A549 (cell line): Measurements from ENCODE around the gene COL4A5. TPM values are rescaled to one million over a fixed set of nuclear protein-coding genes. Genes with fewer than 3 reads are reported as not detected.

ENCODE experiments used
- ATAC-seq, 2 experiments: fragments of 200-7000 bp in 1 of 2; fragments of >200 bp in 1 of 2; cut with Nextera tagmentation in 1 of 2; cut with Tn5 transposase in 1 of 2; 3 replicates each; pipeline versions ENCODE4 v1.8.0 to v1.9.1; 2018 to 2020; ENCODE audit warnings: mild to moderate bottlenecking in 1 of 2, moderate library complexity in 1 of 2
- CTCF ChIA-PET: fragments of 300-600 bp; sonication (Branson Sonifier 250); formaldehyde crosslinking; extraction: SDS; loops from one replicate; lab custom pipeline; 2021; ENCODE audit warnings: antibody characterized with exemption, inconsistent platforms; lab: Yijun Ruan, JAX
- POLR2A ChIA-PET: fragments of 350-600 bp; formaldehyde crosslinking; extraction: SDS; loops from one replicate; lab custom pipeline; 2021; ENCODE audit warnings: antibody characterized with exemption, inconsistent platforms; lab: Yijun Ruan, JAX
- DNase-seq, 2 experiments: peaks; one replicate each; pipeline versions ENCODE4 v3.0.0 to v3.0.0-alpha.2; 2011 to 2016; ENCODE audit warnings: low read depth in 1 of 2, low spot score in 1 of 2
- FAIRE-seq: peaks from 2 replicates; lab custom pipeline; 2011; peaks lifted over from hg19 to GRCh38; lab: Jason Lieb, UNC
- H3K27ac ChIP-seq, 2 experiments: fragments of >200 bp; sonication (Bioruptor Twin); formaldehyde crosslinking; 3 replicates each; pipeline ENCODE4 v1.5.1; 2016 to 2017
- H3K4me1 ChIP-seq: fragments of >200 bp; sonication (Bioruptor Twin); formaldehyde crosslinking; 3 replicates; pipeline ENCODE4 v1.6.1; 2016
- H3K4me2 ChIP-seq: fragments of >200 bp; sonication (Bioruptor Twin); formaldehyde crosslinking; 3 replicates; pipeline ENCODE4 v1.6.1; 2016
- H3K4me3 ChIP-seq: fragments of >200 bp; sonication (Bioruptor Twin); formaldehyde crosslinking; 3 replicates; pipeline ENCODE4 v1.5.1; 2016
- H3K9me3 ChIP-seq: fragments of >200 bp; sonication (Bioruptor Twin); formaldehyde crosslinking; 3 replicates; pipeline ENCODE4 v1.6.1; 2016
- CHD4 ChIP-seq: fragments of 200-600 bp; sonication (generic); IDR thresholded peaks from 2 replicates; pipeline ENCODE4 v1.6.1; 2016; ENCODE audit warnings: antibody characterized with exemption, mild to moderate bottlenecking, borderline replicate concordance
- GATA3 ChIP-seq: IDR thresholded peaks from 2 replicates; pipeline ENCODE4 v1.6.1; 2012; ENCODE audit warnings: borderline replicate concordance
- HOXB13 ChIP-seq: fragments of 250-450 bp; sonication (Bioruptor Pico); IDR thresholded peaks from 2 replicates; pipeline ENCODE4 v1.5.0; 2020; ENCODE audit warnings: low read depth, mild to moderate bottlenecking, moderate library complexity
- NPAS2 ChIP-seq: fragments of 250-450 bp; sonication (Bioruptor Pico); IDR thresholded peaks from 2 replicates; pipeline ENCODE4 v1.8.0; 2022; ENCODE audit warnings: mild to moderate bottlenecking, moderate library complexity, borderline replicate concordance
- NR3C1 ChIP-seq: fragments of >200 bp; sonication (Bioruptor Twin); formaldehyde crosslinking; IDR thresholded peaks from 3 replicates; pipeline ENCODE4 v1.6.1; 2017
- POLR2A ChIP-seq: IDR thresholded peaks from 2 replicates; pipeline ENCODE4 v1.6.1; 2012; ENCODE audit warnings: mild to moderate bottlenecking, low read length
- RAD21 ChIP-seq, 2 experiments: fragments of >200 bp in 1 of 2; sonication (Bioruptor Twin) in 1 of 2; formaldehyde crosslinking in 1 of 2; IDR thresholded peaks in 1 of 2; conservative IDR thresholded peaks in 1 of 2; 2 replicates in 1 of 2; 3 replicates in 1 of 2; pipeline ENCODE4 v1.6.1; 2012 to 2018; ENCODE audit warnings: inconsistent platforms in 1 of 2
- RARB ChIP-seq: fragments of 250-450 bp; sonication (Bioruptor Pico); IDR thresholded peaks from 2 replicates; pipeline ENCODE4 v1.8.0; 2021; ENCODE audit warnings: mild to moderate bottlenecking, moderate library complexity
- RFX5 ChIP-seq: fragments of 450-650 bp; IDR thresholded peaks from 2 replicates; pipeline ENCODE4 v1.7.1; 2014; ENCODE audit warnings: antibody characterized with exemption, mild to moderate bottlenecking, moderate library complexity
- SMC3 ChIP-seq: fragments of >200 bp; sonication (Bioruptor Twin); formaldehyde crosslinking; IDR thresholded peaks from 3 replicates; pipeline ENCODE4 v1.6.1; 2018; ENCODE audit warnings: inconsistent platforms
- TFCP2L1 ChIP-seq: fragments of 250-450 bp; sonication (Bioruptor Pico); IDR thresholded peaks from 2 replicates; pipeline ENCODE4 v1.5.0; 2021; ENCODE audit warnings: mild to moderate bottlenecking
- WGBS: methylation state at CpG from one replicate; pipeline ENCODE4 v1.1.6; 2017; ENCODE audit errors: missing lambda C conversion rate; 5-methylcytosine and 5-hydroxymethylcytosine counted together
- polyA plus RNA-seq, 4 experiments: library from polyadenylated mRNA; depleted of rRNA in 3 of 4; stranded (reverse); fragments of >200 nt; fragmentation: RNase III in 1 of 4; extraction: RNeasy Plus Mini Kit Qiagen cat#74134 plus additional on column Dnase treatment in 1 of 4; gene quantifications; 2 replicates in 3 of 4; 3 replicates in 1 of 4; pipeline ENCODE4 v1.2.3, GENCODE V29; 2011 to 2017
- TF ChIP-seq, protein P1 (sequence below): fragments of 200-600 bp; sonication (generic); IDR thresholded peaks from 2 replicates; pipeline ENCODE4 v1.6.1; 2016; ENCODE audit warnings: antibody characterized with exemption, mild to moderate bottlenecking, moderate library complexity
- TF ChIP-seq, protein P2 (sequence below): fragments of >200 bp; sonication (Bioruptor Twin); formaldehyde crosslinking; IDR thresholded peaks from 3 replicates; pipeline ENCODE4 v1.5.1; 2016
- TF ChIP-seq, protein P3 (sequence below): IDR thresholded peaks from 2 replicates; pipeline ENCODE4 v1.6.1; 2012

The COL4A5 gene
- polyA plus RNA-seq, 2 of the 4 experiments (the other 2 are of a cell fraction), result 17.5 to 48.6 TPM

DNA sequence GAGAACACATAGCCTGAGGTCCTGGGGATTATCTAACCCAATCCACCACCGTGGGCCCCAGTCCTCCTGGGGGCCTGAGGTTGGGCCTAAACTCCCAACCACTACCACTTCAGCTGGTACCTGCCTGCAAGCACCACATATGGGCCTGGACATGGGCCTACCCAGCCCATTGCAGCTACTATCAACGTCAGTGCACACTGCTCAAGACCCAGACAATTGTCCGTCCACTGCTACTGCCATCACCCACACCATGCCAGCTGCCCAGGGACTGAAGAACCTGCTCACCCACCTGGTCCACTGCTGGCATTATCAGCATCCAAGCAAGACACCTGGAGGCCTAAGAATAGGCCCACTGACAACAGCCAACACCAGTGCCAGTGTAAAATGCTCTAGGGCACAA lies 88.1 kb downstream of the COL4A5 start:
- Histone ChIP-seq H3K4me1 (no peaks in the 10 kb centered on the region), H3K4me3 (no peak overlapping the region), H3K4me2 (no peak overlapping the region), H3K9me3 (peaks cover 10% of the 10 kb centered on the region; the same call in 2 of the 3 replicates), H3K27ac (no peak overlapping the region)
- no peak for TF ChIP-seq GATA3
- TF ChIP-seq, protein P1, sequence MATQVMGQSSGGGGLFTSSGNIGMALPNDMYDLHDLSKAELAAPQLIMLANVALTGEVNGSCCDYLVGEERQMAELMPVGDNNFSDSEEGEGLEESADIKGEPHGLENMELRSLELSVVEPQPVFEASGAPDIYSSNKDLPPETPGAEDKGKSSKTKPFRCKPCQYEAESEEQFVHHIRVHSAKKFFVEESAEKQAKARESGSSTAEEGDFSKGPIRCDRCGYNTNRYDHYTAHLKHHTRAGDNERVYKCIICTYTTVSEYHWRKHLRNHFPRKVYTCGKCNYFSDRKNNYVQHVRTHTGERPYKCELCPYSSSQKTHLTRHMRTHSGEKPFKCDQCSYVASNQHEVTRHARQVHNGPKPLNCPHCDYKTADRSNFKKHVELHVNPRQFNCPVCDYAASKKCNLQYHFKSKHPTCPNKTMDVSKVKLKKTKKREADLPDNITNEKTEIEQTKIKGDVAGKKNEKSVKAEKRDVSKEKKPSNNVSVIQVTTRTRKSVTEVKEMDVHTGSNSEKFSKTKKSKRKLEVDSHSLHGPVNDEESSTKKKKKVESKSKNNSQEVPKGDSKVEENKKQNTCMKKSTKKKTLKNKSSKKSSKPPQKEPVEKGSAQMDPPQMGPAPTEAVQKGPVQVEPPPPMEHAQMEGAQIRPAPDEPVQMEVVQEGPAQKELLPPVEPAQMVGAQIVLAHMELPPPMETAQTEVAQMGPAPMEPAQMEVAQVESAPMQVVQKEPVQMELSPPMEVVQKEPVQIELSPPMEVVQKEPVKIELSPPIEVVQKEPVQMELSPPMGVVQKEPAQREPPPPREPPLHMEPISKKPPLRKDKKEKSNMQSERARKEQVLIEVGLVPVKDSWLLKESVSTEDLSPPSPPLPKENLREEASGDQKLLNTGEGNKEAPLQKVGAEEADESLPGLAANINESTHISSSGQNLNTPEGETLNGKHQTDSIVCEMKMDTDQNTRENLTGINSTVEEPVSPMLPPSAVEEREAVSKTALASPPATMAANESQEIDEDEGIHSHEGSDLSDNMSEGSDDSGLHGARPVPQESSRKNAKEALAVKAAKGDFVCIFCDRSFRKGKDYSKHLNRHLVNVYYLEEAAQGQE, result no peak
- no peak for TF ChIP-seq NR3C1
- TF ChIP-seq RAD21 (conservative IDR thresholded peaks at IDR 0.05 in 1 of 2, IDR thresholded peaks at IDR 0.05 in 1 of 2), result no peak
- TF ChIP-seq CHD4, result no peak
- no peak for TF ChIP-seq RFX5
- TF ChIP-seq NPAS2 (CRISPR knock-in tag), result no peak
- no peak for TF ChIP-seq HOXB13
- ATAC-seq, result no peak
- POLR2A ChIA-PET, result no interaction called here
- no peak for FAIRE-seq
- CTCF ChIA-PET, result no interaction called here
- DNase-seq, result no peak
- 61% methylated on average over 2 of the region's 3 CpGs for WGBS

DNA sequence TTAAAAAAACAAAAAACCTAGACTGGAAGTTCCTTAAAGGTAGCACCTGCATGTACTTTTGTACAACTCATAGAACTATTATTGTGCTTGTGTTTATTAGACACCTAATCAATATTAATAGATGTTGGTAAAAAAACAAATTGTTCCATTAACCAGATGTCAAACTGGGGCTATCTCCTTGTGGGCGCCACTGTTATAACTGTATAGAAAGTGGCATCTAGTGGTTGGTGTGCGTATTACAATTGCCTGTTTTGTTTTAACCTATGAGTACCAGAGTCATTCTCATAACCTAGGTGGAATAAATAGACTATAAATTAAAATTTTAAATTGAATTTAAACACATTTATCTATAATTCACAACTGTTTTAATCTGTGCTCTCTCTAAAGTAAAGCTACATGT lies 97.4 kb downstream of the COL4A5 start:
- DNase-seq, result peak; percentile 9 to 47
- 7% methylated on average over 2 of the region's 2 CpGs for WGBS
- CTCF ChIA-PET, result interaction anchor here (0.6 to 5.0 kb wide), 10 partner anchors 68 to 372 kb away, joined by 3 to 41 read pairs (median 3); no protein-coding TSS in a partner anchor
- 0 out of 3 replicates have a peak, but pooled peaks cover under 1% of the 10 kb centered on the region for H3K9me3 ChIP-seq
- H3K4me3 ChIP-seq, result no peak overlapping the region
- TF ChIP-seq SMC3 (peak; percentile 74), POLR2A (no peak), RARB (CRISPR knock-in tag) (no peak), RAD21 (conservative IDR thresholded peaks at IDR 0.05 in 1 of 2, IDR thresholded peaks at IDR 0.05 in 1 of 2) (peak; percentile 77)
- TF ChIP-seq, protein P2, sequence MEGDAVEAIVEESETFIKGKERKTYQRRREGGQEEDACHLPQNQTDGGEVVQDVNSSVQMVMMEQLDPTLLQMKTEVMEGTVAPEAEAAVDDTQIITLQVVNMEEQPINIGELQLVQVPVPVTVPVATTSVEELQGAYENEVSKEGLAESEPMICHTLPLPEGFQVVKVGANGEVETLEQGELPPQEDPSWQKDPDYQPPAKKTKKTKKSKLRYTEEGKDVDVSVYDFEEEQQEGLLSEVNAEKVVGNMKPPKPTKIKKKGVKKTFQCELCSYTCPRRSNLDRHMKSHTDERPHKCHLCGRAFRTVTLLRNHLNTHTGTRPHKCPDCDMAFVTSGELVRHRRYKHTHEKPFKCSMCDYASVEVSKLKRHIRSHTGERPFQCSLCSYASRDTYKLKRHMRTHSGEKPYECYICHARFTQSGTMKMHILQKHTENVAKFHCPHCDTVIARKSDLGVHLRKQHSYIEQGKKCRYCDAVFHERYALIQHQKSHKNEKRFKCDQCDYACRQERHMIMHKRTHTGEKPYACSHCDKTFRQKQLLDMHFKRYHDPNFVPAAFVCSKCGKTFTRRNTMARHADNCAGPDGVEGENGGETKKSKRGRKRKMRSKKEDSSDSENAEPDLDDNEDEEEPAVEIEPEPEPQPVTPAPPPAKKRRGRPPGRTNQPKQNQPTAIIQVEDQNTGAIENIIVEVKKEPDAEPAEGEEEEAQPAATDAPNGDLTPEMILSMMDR, result peak; percentile 67
- TF ChIP-seq, all 56 proteins: peak for 3
- H3K4me2 ChIP-seq, result no peak overlapping the region
- FAIRE-seq (peak; percentile 89), ATAC-seq (peak in 1 of 2 experiments; percentile 78; a peak in 2 of 6 replicates)
- H3K27ac ChIP-seq, result no peak overlapping the region
- peaks cover 4% of the 10 kb centered on the region; the same call in 1 of the 3 replicates for H3K4me1 ChIP-seq
- POLR2A ChIA-PET, result no interaction called here

DNA sequence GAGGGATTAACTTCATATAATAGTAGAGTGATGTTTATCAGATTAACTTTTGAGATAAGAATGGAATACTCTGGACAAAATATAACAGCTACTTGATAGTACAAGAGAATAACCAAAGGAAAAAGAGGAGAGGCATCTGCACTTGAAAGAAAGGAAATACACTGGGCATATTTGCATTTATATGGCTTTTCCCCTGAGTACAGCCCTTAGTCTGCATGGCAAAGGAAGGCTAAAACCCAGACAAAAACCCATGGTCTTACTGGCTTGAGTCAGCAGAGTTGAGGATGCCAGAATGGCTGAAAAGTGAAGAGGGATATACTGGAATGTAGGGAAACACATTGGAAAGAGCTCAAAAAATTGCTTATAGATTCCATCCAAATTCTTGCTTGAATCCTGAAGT lies 101.6 kb downstream of the COL4A5 start:
- CTCF ChIA-PET, result interaction anchor here (1.1 to 1.6 kb wide), 2 partner anchors 317 to 342 kb away, joined by 4 to 5 read pairs; no protein-coding TSS in a partner anchor
- H3K9me3 ChIP-seq, result no peaks in the 10 kb centered on the region

More for the DNA sequence above, 101.6 kb downstream of the COL4A5 start:
- no peak overlapping the region for H3K27ac ChIP-seq
- no peak for TF ChIP-seq TFCP2L1 (CRISPR knock-in tag)
- TF ChIP-seq, protein P3, sequence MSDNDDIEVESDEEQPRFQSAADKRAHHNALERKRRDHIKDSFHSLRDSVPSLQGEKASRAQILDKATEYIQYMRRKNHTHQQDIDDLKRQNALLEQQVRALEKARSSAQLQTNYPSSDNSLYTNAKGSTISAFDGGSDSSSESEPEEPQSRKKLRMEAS, result no peak
- TF ChIP-seq, protein P1, result no peak
- ATAC-seq (no peak), DNase-seq (no peak), FAIRE-seq (no peak)
- no peak overlapping the region for H3K4me2 ChIP-seq
- POLR2A ChIA-PET, result no interaction called here
- no peak overlapping the region for H3K4me3 ChIP-seq
- peaks cover 4% of the 10 kb centered on the region; the same call in 1 of the 3 replicates for H3K4me1 ChIP-seq
